Stimulated activated CD8-positive, alpha-beta memory T cell treated with anti-CD3 and anti-CD28 coated beads, Interleukin-2, amount 100 ng/mL, for 48 hours (primary cell): Measurements from ENCODE around the gene CAMSAP1.
A peak's percentile ranks its signal among the peaks of the same experiment; 100 is the strongest.

Experiments
- DNase-seq, 2 donors: peaks; one replicate each; pipeline ENCODE4 v3.0.0-alpha.2; 2020; ENCODE audit warnings: low read depth in 2 of 2

CAMSAP1 gene

DNA sequence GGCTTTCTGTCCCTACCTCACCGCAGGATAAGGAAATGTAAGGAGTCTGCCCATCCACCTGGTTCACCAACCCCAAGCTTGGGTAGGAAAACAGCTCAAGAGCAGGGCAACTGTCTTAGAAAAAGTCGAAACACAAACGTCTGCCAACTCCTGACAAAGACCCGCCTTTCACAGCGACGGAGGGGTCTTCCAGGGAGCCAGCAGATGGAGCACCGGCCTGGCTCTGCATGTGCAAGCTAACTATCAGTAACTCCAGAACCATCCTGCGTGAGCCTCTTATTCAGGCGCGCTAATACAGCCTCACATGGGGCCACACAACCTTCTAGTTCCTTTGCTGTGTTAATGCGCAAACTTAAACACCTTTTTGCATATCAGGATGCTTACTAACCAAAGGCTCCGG lies 26.9 kb downstream of the CAMSAP1 start:
- no peak for DNase-seq

DNA sequence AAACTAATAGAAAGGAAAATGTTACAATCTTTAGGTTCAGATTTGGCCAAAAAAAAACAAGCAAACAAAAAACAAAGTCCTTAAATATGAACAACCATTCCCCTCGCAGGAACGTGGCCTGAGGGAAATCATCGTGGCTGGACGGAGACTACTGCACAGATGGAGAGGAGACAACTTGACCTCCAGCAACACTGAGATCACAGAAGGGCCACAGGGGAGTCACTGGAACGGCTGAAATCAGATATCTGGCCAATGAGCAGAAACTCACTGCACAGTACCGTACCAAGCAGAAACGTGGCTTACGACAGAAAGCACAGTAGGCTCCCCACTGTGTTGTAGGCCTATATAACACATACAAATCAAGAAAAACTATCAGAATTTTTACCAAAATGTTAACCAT lies 27.7 kb downstream of the CAMSAP1 start:
- DNase-seq, result no peak

DNA sequence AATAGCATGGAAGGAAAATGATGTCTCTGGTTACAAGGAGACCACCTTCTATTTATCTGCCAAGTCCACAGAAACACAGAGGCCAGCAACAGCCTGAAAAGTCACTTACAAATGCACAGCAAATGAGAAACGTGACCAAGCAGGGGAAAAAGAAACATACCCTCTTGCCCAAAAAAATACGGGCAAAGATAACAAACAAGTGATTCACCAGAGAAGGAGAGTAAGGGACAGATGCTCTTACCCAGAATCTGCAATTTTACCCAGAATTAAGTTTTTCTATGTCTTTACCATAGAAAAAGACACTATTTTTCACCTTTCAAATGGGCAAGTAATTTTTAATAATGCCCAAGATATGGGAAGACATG lies 28.1 kb downstream of the CAMSAP1 start:
- no peak for DNase-seq

DNA sequence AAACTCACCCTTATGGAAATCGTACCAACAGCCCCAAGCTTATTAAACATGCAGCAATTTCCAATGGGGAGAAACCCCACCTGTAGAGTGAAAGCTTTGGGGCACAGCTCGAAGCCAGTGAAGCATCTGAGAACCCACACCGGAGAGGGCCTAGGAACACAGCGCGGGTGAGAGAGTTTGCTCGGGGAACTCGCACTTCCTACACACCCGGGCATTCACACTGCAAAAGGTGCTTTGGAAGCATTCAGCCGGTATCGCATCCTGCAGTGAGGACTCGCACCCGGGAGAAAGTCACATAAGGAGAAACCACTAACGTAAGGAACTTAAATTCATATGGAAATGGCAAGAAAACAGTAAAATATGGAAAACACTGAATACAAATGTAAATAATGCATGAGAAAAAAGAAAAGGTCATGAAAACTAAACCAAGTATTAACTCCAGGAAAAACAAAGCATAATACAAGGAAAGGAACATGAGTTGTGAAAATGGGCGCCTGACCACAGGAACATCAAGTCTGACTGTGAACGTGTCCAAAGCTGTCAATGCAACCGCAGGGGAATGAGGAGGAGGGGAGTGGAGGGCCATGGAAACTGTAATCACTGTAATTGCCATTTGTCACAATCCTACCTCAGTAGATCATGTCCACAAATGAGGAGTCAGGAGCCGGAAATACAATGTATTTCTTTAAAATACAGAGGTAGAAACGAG lies 28.7 kb downstream of the CAMSAP1 start:
- DNase-seq, result no peak

DNA sequence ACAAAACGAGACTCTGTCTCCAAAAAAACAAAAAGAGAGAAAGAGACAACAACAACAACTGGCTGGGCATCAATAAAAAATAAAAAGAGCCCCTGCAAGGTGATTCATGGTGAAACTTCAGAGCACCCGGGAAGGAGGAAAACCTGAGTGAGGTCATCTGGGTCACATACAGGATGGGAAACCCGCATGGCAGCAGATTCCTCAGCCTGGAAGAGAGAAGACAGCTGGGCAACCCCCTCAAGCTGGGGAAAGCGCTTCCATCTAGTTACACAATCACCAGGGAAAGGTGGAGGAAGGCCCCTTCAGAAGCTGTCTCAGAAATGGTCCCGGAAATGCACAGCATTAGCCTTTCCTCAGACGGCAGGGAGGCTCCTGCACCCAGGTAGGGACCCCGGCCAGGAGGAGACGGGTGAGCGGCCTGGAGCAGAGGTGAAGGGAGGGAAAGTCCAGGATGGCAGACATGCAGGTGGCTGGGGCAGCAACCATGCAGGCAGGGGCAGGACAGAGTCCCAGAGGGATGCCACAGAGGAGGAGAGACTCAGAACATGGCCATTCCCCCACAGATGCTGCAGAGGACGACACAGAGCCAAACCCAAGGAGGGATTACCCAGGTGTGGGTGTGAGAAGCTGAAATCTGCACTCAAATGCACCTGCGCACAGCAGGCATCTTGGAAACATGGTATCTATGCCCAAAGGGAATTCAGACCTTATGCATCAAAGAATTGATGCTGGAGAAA lies 29.4 kb downstream of the CAMSAP1 start:
- DNase-seq, result no peak

DNA sequence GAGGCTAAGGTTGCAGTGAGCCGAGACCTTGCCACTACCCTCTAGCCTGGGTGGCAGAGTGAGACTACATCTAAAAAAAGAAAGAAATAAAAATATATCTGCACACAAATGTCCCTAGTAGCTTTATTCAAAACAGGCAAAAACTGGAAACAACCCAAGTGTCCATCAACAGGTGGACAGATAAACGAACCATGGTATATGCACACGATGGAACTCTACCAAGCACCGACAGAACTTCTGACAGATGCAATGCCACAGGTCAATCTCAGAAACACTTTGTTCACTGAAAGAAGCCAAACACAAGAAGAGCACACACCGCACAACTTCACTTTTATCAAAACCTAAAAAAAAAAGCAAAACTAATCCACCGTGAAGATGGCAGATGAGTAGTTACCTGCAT lies 30.4 kb downstream of the CAMSAP1 start:
- DNase-seq, result no peak

DNA sequence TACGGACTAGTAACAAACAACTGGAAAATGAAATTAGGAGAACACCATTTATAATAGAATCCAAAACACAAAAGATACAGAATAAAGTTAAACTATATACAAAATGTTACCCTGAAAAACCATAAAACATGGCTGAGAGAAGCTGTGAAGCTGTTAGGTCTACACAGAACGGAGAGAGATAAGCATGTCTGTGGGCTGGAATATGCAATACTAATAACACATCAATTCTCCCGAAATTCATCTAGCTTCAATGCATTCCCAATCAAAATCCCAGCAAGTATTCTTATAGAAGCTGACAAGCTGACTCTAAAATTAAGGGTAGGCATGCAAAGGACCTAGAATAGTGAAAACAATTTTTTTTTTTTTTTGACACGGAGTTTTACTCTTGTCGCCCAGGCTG lies 32.5 kb downstream of the CAMSAP1 start:
- no peak for DNase-seq

DNA sequence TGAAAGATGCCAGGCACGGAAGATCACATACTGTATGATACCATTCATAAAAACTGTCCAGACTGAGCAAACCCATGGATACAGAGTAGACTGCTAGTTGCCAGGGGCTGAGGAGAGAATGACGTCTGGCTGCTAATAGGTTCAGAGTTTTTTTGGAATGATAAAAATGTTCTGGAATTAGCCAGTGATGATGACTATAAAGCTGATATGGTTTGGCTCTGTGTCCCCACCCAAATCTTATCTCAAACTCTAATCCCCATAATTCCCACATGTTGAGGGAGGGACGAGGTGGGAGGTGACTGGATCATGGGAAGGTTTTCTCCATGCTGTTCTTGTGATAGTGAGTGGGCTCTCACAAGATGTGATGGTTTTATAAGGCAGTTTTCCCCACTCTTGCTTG lies 37.4 kb downstream of the CAMSAP1 start:
- no peak for DNase-seq

DNA sequence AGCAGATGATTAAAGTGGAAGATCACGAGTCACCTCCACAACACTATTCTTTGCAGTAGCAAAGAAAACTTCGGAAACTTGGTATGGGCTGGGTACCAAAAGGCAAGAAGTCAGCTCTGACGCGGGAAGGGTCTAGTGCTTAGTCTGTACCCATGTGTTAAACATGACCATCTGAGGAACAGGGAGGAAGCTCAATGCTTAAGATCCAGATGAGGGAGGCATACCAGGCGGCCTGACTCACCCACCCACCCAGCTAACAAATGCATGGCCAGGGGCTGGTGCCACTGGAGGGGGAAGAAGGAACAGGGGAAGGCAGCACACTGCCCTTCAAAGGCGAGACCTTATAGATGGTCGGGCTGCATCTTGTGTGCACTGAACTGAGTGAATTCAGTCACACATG lies 41.8 kb downstream of the CAMSAP1 start:
- DNase-seq, result no peak

DNA sequence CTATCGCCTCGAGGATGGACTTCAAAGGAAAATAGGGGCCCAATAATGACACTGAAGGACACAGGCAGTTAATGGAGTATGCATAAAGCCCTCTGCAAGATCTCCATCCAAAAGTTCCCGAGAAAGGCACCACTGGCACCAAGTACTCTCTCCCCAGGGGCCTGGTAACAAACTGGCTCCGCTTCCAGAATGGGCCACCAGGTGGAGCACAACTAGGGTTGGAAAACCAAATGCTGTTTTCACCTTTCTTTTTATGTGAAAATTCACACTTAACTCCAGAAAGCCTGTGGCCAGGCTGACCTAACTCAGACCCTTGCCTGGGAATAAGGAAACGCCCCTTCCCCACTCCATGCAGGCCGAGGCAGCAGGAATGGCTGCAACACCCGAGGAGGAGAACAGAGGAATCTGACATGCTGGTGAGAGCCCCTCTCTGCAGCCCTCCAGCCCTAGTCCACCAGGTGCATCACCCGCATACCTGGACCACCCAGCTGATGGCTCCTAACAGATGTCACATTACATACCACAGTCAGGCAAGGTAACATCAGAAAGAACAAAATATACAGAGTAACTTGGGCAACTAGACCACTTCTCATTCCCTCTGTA lies 42.8 kb downstream of the CAMSAP1 start:
- peak; percentile 51 to 65 for DNase-seq

DNA sequence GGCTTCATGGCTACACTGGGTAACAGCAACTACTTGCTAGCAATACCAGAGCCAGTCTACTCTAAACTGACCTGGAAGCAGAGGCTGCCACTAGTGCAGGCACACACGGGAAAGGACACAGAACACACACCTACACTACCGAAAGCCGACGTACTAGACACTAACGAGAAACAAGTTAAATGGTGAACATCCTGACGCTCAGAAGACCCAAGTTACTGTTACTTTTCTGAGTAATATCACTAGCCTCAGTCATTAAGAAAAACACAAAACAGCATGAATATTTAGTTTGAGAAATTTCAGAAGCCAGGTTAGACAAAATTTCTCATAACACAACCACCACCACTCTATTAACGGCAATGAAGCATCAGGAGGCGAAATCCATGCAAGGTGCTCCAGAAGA lies 44.5 kb downstream of the CAMSAP1 start:
- no peak for DNase-seq

DNA sequence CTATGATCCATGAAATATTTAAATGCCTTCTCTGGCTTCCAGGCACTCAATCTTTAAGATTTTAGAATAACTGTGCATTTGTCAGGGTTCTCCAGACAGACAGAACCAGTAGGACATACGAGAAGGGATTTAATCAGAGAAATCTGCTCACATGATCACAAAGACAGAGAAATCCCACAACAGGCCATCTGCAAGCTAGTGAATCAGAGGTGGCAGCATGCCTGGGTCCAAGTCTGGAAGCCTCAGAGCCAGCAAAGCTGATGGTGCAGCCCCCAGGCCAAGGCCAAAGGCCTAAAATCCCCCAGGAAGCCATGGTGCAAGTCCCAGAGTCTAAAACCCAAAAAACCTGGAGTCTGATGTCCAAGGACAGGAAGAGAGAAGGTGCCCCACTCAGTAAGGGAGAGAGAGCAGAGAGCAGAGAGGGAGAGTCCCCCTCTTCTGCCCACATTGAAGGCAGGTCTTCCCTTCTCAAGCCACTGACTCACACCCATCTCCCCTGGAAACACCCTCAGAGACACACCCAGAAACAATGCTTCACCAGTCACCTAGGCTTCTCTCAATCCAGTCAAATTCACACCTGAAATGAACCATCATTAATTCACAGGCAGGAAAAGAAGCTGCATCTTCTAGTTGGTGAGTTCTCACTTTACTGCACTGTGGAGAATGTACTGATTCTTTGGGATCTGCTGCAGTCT lies 48.7 kb downstream of the CAMSAP1 start:
- DNase-seq, result no peak

DNA sequence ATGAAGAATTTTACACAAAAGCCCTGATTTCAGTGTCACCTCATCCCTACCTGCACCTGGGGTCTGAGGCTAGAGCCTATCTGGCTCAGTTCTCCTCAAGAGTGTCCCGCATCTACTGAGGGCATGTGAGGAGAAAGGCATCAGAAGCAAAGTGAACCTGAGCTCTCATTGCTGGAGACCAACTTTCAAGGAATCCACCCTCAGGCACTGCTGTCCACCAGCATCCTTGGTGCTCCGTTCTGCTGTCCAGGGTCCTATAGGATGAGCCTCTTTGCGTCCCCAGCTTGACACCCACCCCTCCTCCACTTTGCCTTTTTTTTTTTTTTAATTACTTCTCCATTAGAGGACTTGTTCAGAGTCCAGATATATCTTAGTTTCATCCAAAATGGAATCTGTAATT lies 49.5 kb downstream of the CAMSAP1 start:
- no peak for DNase-seq

DNA sequence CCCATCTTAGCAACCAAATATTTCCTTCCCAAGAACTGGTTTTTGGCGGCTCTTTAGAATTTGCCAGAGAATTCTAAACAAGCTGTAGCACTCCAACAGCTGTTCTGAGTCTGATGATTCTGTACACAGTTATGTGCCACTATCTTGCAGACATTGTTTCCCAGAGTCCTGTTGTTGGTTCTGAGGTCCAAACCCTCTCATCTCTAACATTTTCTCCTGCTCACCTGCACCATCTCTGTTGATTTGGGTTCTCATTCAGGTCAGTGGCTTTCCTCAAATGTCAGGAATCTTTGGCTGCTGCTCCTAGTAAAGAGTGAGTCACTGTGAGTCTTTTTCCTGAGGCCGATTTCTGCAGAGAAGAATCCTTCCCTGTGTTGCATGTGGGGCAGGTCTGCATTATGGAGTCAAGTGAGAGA lies 50.0 kb downstream of the CAMSAP1 start:
- no peak for DNase-seq

DNA sequence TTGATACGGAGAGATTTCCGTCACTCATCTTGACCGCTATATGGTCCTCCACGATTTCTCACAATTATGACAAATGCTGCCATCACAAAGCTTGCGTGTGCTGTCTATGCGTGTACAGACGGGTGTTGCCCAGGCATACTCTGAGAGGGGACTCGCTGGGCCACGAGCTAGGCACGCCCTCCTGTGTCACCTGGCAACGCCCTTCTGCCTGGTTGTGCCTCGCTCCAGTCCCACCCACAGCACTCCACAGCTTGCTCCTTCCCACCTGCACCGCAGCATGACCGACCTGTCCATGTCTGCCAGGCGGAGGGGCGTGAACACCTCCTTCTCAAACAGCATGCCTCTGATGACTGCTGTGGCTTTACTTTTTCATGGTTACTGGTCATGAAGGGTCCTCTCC lies 55.6 kb downstream of the CAMSAP1 start:
- no peak for DNase-seq

DNA sequence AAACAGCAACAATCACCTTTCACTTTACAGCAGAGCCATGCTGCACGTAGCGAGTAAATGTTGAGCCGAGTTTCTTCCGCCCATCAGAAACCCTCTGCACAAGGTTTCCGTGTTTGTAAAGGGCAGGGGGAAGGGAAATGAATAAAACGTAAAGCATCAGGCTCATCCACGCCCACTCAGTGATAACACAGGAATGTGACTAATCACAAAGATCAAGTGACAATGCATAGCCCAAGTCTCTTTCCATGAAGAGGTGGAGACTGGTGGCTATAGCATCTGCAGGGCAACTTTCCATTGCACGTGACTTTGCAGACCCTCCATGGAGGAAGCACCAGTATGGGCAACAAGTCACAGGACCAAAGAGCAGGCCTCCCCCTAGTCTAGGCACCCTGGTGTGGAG lies 56.6 kb downstream of the CAMSAP1 start:
- no peak for DNase-seq

DNA sequence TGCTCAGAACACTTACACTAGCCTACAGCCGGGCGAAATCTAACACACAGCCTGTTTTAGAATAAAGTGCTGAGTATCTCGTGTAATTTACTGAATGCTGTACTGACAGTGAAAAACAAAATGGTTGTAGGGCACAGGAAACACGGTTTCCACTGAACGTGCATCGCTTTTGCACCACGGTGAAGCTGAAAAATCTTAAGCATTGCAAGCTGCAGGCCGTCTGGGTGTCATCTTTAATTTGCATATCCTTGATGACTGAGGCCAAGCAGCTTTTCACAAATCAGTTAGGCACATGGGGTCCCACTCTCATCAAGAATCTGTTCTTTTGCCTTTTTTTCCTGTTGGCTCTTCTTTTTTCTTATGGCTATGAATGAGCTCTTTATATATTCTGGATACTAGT lies 58.2 kb downstream of the CAMSAP1 start:
- no peak for DNase-seq

DNA sequence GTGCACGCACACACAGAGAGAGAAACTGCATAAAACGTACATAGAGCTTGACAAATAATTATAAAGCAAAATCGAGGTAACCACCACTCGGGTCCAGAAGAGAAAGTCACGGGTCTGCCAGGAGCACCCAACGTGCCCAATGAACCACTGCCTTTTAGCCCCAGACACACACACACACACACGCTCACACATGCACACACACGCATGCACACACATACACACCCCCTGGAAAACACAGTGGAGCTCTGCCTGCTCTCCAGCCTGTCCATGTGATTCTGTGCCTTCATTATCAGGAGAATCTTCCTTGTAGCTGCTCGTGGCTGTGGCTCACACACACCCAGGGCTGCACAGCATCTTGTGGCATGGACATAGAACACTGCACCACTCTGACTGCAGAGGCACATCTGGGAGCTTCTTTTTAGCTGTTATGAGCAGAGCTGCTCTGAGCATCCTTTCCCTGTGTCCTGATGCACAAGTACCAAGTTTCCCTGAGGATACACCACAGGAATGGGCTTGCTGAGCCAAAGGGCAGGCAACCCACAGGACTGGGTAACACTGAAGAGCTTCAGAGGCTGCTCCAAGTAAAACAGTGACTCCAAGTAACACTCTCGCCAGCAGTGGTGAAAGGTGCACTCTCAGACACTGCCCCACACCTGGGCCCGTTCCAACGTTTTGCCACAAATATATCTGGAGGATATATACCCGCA lies 58.9 kb downstream of the CAMSAP1 start:
- no peak for DNase-seq

DNA sequence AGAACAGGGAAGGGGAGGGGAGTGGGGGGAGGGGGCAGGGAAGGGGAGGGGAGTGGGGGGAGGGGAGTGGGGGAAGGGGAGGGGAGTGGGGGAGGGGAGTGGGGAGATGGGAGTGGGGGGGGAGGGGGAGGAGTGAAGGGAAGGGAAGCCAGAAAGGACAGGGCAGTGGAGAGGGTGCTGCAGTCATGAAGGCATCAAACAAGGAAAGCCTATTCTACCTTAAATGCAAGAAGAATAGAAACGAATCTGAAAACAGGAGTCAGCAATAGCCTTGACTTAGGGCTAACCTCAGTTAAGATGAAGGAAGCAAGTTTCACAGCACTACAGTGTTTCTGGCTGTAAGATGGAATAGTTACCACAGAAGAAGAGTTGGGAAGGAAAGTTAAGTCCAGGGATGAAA lies 59.5 kb downstream of the CAMSAP1 start:
- DNase-seq, result no peak

DNA sequence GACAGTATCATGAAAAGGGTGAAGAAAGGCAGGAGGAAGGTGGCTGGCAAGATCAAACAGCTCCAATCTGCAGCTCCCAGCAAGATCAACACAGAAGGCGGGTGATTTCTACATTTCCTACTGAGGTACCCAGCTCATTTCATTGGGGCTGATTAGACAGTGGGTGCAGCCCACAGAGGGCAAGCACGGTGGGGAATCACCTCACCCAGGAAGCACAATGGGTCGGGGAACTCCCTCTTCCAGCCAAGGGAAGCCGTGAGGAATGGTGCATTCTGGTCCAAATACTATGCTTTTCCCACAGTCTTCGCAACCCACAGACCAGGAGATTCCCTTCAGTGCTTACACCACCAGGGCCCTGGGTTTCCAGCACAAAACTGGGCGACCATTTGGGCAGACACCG lies 66.8 kb downstream of the CAMSAP1 start:
- no peak for DNase-seq

DNA sequence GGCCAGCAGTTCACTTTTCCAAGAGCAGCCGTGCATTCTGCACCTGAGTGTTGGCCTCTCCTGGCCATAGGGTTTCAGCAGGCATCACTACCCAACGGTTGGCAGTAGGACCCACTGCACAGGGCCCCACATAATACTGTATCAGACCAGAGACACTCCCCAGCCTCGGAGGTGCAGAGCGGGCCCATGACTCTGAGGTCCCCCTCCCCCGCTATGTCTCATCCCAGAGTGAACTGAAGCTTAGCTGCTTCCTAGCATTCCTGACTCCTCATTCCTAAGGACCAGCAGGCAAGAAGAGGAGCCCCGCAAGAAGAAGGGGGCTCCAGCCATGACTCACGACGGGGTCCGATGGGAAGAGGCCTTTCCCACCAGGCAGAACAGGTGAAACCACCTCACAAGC lies 67.2 kb downstream of the CAMSAP1 start:
- DNase-seq, result no peak

DNA sequence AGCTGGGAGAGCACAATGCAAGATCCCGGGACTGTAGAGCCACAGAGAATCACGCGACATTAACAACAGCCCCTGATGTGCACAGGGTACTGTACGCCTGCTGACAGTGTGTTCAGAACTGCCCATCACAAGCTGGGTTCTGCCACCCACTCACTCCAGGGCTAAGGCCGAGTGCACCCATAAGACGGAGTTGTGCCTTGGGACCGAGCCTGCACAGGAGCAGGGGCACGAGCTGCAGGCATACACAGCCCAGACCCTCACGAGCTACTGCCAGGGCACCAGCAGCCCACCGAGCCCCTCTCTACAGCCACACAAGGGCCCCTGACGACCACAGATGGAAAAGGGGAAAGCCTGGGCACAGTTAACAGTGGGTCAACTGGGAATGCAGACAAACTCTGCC lies 67.8 kb downstream of the CAMSAP1 start:
- DNase-seq, result no peak
